IMR-90 (cell line): Measurements from ENCODE around the gene GABRB2. TPM values are rescaled to one million over a fixed set of nuclear protein-coding genes. Genes with fewer than 3 reads are reported as not detected.

Source experiments
- ATAC-seq: fragments of 200-7000 bp; cut with Tn5 transposase; 2 replicates; pipeline ENCODE4 v1.9.1; 2020; ENCODE audit warnings: low read depth, mild to moderate bottlenecking, moderate library complexity
- BruUV-seq: library from RNA; stranded (reverse); fragments of 400-500 nt; replicated peaks from 2 replicates; lab custom pipeline; 2021; lab: Mats Ljungman, UMichigan
- CTCF ChIA-PET: fragments of 300-600 bp; formaldehyde crosslinking; extraction: SDS; loops from one replicate; lab custom pipeline; 2021; ENCODE audit warnings: antibody characterized with exemption; lab: Yijun Ruan, JAX
- POLR2A ChIA-PET: fragments of 300-600 bp; sonication (Branson Sonifier 250); formaldehyde crosslinking; loops from one replicate; lab custom pipeline; 2022; ENCODE audit warnings: antibody characterized with exemption; ENCODE audit not compliant: unreplicated experiment; lab: Charles Lee
- DNase-seq: peaks from one replicate; pipeline ENCODE4 v3.0.0; 2013
- H2AFZ ChIP-seq: replicated peaks from 2 replicates; pipeline ENCODE3; 2013; ENCODE audit warnings: low read length, mild to moderate bottlenecking; ENCODE audit not compliant: poor library complexity
- H2AK5ac ChIP-seq: 2 replicates; pipeline ENCODE4 v1.6.1; 2013; ENCODE audit warnings: low read depth, low read length, inconsistent platforms
- H2AK9ac ChIP-seq: replicated peaks from 2 replicates; pipeline ENCODE3; 2013; ENCODE audit warnings: mild to moderate bottlenecking, low read depth, low read length, moderate library complexity; ENCODE audit not compliant: poor library complexity
- H2BK120ac ChIP-seq: 2 replicates; pipeline ENCODE4 v1.6.1; 2013; ENCODE audit warnings: low read depth, low read length, inconsistent platforms
- H2BK15ac ChIP-seq: 3 replicates; pipeline ENCODE4 v1.6.1; 2013; ENCODE audit warnings: low read depth, low read length, inconsistent platforms
- H2BK20ac ChIP-seq: 2 replicates; pipeline ENCODE4 v1.6.1; 2013; ENCODE audit warnings: low read depth, mild to moderate bottlenecking, inconsistent platforms, low read length, moderate library complexity
- H2BK5ac ChIP-seq: 2 replicates; pipeline ENCODE4 v1.6.1; 2013; ENCODE audit warnings: mild to moderate bottlenecking, low read depth, low read length, inconsistent platforms; ENCODE audit not compliant: poor library complexity, severe bottlenecking
- H3K14ac ChIP-seq: replicated peaks from 2 replicates; pipeline ENCODE4 v1.6.1; 2013; ENCODE audit warnings: low read depth, low read length, inconsistent platforms
- H3K18ac ChIP-seq: 2 replicates; pipeline ENCODE4 v1.6.1; 2013; ENCODE audit warnings: low read depth, low read length, control low read depth
- H3K23ac ChIP-seq: 2 replicates; pipeline ENCODE4 v1.6.1; 2013; ENCODE audit warnings: low read depth, low read length, inconsistent platforms
- H3K27ac ChIP-seq: 2 replicates; pipeline ENCODE4 v1.5.1; 2013; ENCODE audit warnings: mild to moderate bottlenecking, control low read depth, low read length; ENCODE audit not compliant: insufficient read depth
- H3K27me3 ChIP-seq: 2 replicates; pipeline ENCODE4 v1.6.1; 2013; ENCODE audit warnings: low read length; ENCODE audit not compliant: control insufficient read depth, insufficient read depth
- H3K36me3 ChIP-seq: 2 replicates; pipeline ENCODE4 v1.6.1; 2013; ENCODE audit warnings: low read length, mixed read lengths; ENCODE audit not compliant: control insufficient read depth, insufficient read depth
- H3K4ac ChIP-seq: 2 replicates; pipeline ENCODE4 v1.6.1; 2013; ENCODE audit warnings: low read depth, low read length, inconsistent platforms
- H3K4me1 ChIP-seq: 2 replicates; pipeline ENCODE4 v1.6.1; 2013; ENCODE audit warnings: low read length, mixed read lengths; ENCODE audit not compliant: control insufficient read depth, insufficient read depth
- H3K4me2 ChIP-seq: 2 replicates; pipeline ENCODE4 v1.6.1; 2013; ENCODE audit warnings: low read depth, mild to moderate bottlenecking, control low read depth, low read length, moderate library complexity
- H3K4me3 ChIP-seq: 2 replicates; pipeline ENCODE4 v1.5.1; 2013; ENCODE audit warnings: low read depth, mild to moderate bottlenecking, control low read depth, low read length, moderate library complexity; ENCODE audit not compliant: insufficient read depth
- H3K56ac ChIP-seq: 2 replicates; pipeline ENCODE4 v1.6.1; 2013; ENCODE audit warnings: low read length, inconsistent platforms; ENCODE audit not compliant: insufficient read depth; ENCODE audit errors: extremely low read depth
- H3K79me1 ChIP-seq, 2 experiments: 2 replicates each; pipeline ENCODE4 v1.6.1; 2013; ENCODE audit warnings: low read length in 2 of 2, inconsistent platforms in 1 of 2, low read depth in 1 of 2
- H3K9ac ChIP-seq: 2 replicates; pipeline ENCODE4 v1.6.1; 2013; ENCODE audit warnings: low read depth, low read length, control low read depth
- H3K9me1 ChIP-seq: 2 replicates; pipeline ENCODE4 v1.6.1; 2013; ENCODE audit warnings: low read length, inconsistent platforms; ENCODE audit not compliant: insufficient read depth
- H3K9me3 ChIP-seq: 2 replicates; pipeline ENCODE4 v1.6.1; 2013; ENCODE audit warnings: low read length; ENCODE audit not compliant: control insufficient read depth, insufficient read depth
- H4K20me1 ChIP-seq: 2 replicates; pipeline ENCODE4 v1.6.1; 2013; ENCODE audit warnings: low read length, inconsistent platforms; ENCODE audit not compliant: insufficient read depth
- H4K5ac ChIP-seq: 2 replicates; pipeline ENCODE4 v1.6.1; 2013; ENCODE audit warnings: mild to moderate bottlenecking, low read depth, low read length, control low read depth
- H4K8ac ChIP-seq, 2 experiments: 2 replicates each; pipeline ENCODE4 v1.6.1; 2013; ENCODE audit warnings: low read depth in 2 of 2, low read length in 2 of 2, control low read depth in 1 of 2, inconsistent platforms in 1 of 2
- H4K91ac ChIP-seq: 2 replicates; pipeline ENCODE4 v1.6.1; 2013; ENCODE audit warnings: low read depth, low read length, inconsistent platforms; ENCODE audit not compliant: insufficient read depth
- BHLHE40 ChIP-seq: fragments of 150-350 bp; IDR thresholded peaks from 2 replicates; pipeline ENCODE4 v1.6.1; 2016; ENCODE audit warnings: mild to moderate bottlenecking, low read depth, low read length
- CEBPB ChIP-seq: IDR thresholded peaks from 2 replicates; pipeline ENCODE4 v1.6.1; 2012; ENCODE audit warnings: low read depth, low read length, improper control_type of control experiment
- CHD1 ChIP-seq: IDR thresholded peaks from 2 replicates; pipeline ENCODE4 v1.6.1; 2012; ENCODE audit warnings: low read depth, low read length, improper control_type of control experiment
- CTCF ChIP-seq: conservative IDR thresholded peaks from 2 replicates; pipeline ENCODE4 v1.5.1; 2012; ENCODE audit warnings: mild to moderate bottlenecking, low read depth, low read length, improper control_type of control experiment
- FOS ChIP-seq: fragments of 150-350 bp; IDR thresholded peaks from 2 replicates; pipeline ENCODE4 v1.6.1; 2016; ENCODE audit warnings: low read depth, low read length
- MAFK ChIP-seq: IDR thresholded peaks from 2 replicates; pipeline ENCODE4 v1.6.1; 2012; ENCODE audit warnings: low read depth, low read length, improper control_type of control experiment
- MAZ ChIP-seq: IDR thresholded peaks from 2 replicates; pipeline ENCODE4 v1.6.1; 2012; ENCODE audit warnings: low read depth, mild to moderate bottlenecking, low read length, improper control_type of control experiment, moderate library complexity, borderline replicate concordance
- MXI1 ChIP-seq: IDR thresholded peaks from 2 replicates; pipeline ENCODE4 v1.6.1; 2012; ENCODE audit warnings: low read depth, mild to moderate bottlenecking, low read length, moderate library complexity, borderline replicate concordance
- NFE2L2 ChIP-seq: fragments of 150-350 bp; IDR thresholded peaks from 2 replicates; pipeline ENCODE4 v1.6.1; 2016; ENCODE audit warnings: low read depth, mild to moderate bottlenecking, low read length
- POLR2A ChIP-seq: IDR thresholded peaks from 2 replicates; pipeline ENCODE4 v1.6.1; 2012; ENCODE audit warnings: mild to moderate bottlenecking, low read depth, low read length
- RAD21 ChIP-seq: IDR thresholded peaks from 2 replicates; pipeline ENCODE4 v1.6.1; 2012; ENCODE audit warnings: low read length, improper control_type of control experiment
- RCOR1 ChIP-seq: IDR thresholded peaks from 2 replicates; pipeline ENCODE4 v1.6.1; 2012; ENCODE audit warnings: mild to moderate bottlenecking, low read length, improper control_type of control experiment; ENCODE audit not compliant: insufficient replicate concordance
- RFX5 ChIP-seq: IDR thresholded peaks from 2 replicates; pipeline ENCODE4 v1.8.0; 2012; ENCODE audit warnings: low read depth, mild to moderate bottlenecking, low read length, moderate library complexity
- SMC3 ChIP-seq: fragments of 150-350 bp; IDR thresholded peaks from 2 replicates; pipeline ENCODE4 v1.6.1; 2016; ENCODE audit warnings: low read depth, mild to moderate bottlenecking, antibody characterized with exemption, low read length, moderate library complexity
- USF2 ChIP-seq: fragments of 150-350 bp; IDR thresholded peaks from 2 replicates; pipeline ENCODE4 v1.6.1; 2017; ENCODE audit warnings: mild to moderate bottlenecking, antibody characterized with exemption, low read length, low read depth
- WGBS, 2 experiments: methylation state at CpG; one replicate each; pipeline versions ENCODE4 v1.1.5 to v1.1.7; 2013; ENCODE audit warnings: missing lambda C conversion rate in 2 of 2; ENCODE audit not compliant: insufficient read length in 1 of 2; ENCODE audit errors: extremely low coverage in 2 of 2; 5-methylcytosine and 5-hydroxymethylcytosine counted together
- dilution Hi-C: fragments of 300-500 bp; cut with HindIII; formaldehyde crosslinking; loops from one replicate; pipeline ENCODE4 v1.14.3; 2018; ENCODE audit warnings: low sequenced_read_pairs; ENCODE audit not compliant: unreplicated experiment
- in situ Hi-C: fragments of 300-500 bp; cut with MboI; formaldehyde crosslinking; loops from 3 replicates; pipeline ENCODE4 v1.14.3; 2019; ENCODE audit warnings: low sequenced_read_pairs, inconsistent platforms, mixed read lengths
- intact Hi-C: fragments of 100-400 bp; cut with micrococcal nuclease; formaldehyde crosslinking; loops from 2 replicates; pipeline ENCODE4 v1.10.0; 2022
- polyA plus RNA-seq, 3 experiments: library from polyadenylated mRNA; depleted of rRNA; stranded (reverse); fragments of >200 nt; gene quantifications; 2 replicates each; pipeline ENCODE4 v1.2.3, GENCODE V29; 2012; ENCODE audit warnings: low replicate concordance in 1 of 3
- total RNA-seq: library from RNA; depleted of rRNA; stranded (reverse); fragments of >200 nt; gene quantifications from 2 replicates; pipeline ENCODE4 v1.2.3, GENCODE V29; 2012
- TF ChIP-seq, protein P1 (sequence below): fragments of 150-350 bp; IDR thresholded peaks from 2 replicates; pipeline ENCODE4 v1.6.1; 2016; ENCODE audit warnings: low read depth, mild to moderate bottlenecking, low read length, moderate library complexity, borderline replicate concordance

The GABRB2 gene
- total and polyA plus RNA-seq, 2 of the 4 experiments (the other 2 are of a cell fraction): not detected

DNA sequence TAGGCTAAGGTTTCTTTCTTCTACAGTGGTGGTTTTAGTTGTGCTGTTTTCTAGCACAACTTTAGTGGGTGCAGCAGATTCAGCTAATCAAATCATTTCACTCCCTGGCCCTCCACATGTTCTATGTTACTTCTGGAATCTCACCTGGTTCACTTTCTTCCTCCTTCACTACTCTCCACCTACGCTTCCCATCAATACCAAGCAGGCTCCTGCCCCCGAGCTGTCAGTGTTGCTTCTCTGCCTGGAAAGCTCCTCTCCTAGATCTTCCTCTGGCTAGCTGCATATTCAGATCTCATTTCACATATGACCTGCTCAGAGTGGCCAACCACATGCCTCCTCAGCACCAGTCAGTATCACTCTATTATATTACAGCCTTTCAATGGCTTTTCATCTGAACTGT lies 19.6 kb upstream of the GABRB2 start:
- Histone ChIP-seq H4K8ac (no peak overlapping the region), H2AK5ac (no peak overlapping the region), H4K91ac (no peak overlapping the region), H3K36me3 (no peaks in the 10 kb centered on the region), H2AK9ac (no peak overlapping the region), H4K20me1 (no peaks in the 10 kb centered on the region), H2BK120ac (no peak overlapping the region), H3K4me2 (no peak overlapping the region), H3K14ac (no peak overlapping the region), H2BK20ac (no peak overlapping the region), H2AFZ (no peak overlapping the region), H3K27ac (no peak overlapping the region), H3K9me3 (peaks cover 5% of the 10 kb centered on the region; the same call in 1 of the 2 replicates), H3K27me3 (no peaks in the 10 kb centered on the region), H3K18ac (no peak overlapping the region), H3K4me3 (no peak overlapping the region), H3K23ac (no peak overlapping the region), H2BK5ac (no peak overlapping the region), H3K9ac (no peak overlapping the region), H2BK15ac (no peak overlapping the region), H3K79me1 (no peaks in the 10 kb centered on the region), H3K4me1 (no peaks in the 10 kb centered on the region), H3K9me1 (no peaks in the 10 kb centered on the region), H3K56ac (no peak overlapping the region), H3K4ac (no peak overlapping the region), H4K5ac (no peak overlapping the region)
- ChIA-PET CTCF (no interaction called here), POLR2A (no interaction called here)
- no TSS peak for BruUV-seq
- no peak for TF ChIP-seq SMC3
- TF ChIP-seq CTCF: no peak
- TF ChIP-seq MAZ: no peak
- no peak for TF ChIP-seq USF2
- no peak for TF ChIP-seq CEBPB
- TF ChIP-seq RAD21: no peak
- no peak for TF ChIP-seq CHD1
- no peak for TF ChIP-seq NFE2L2
- TF ChIP-seq MXI1: no peak
- no peak for TF ChIP-seq RCOR1
- TF ChIP-seq POLR2A: no peak
- no peak for TF ChIP-seq FOS
- TF ChIP-seq BHLHE40: no peak
- no peak for TF ChIP-seq MAFK
- TF ChIP-seq, protein P1, sequence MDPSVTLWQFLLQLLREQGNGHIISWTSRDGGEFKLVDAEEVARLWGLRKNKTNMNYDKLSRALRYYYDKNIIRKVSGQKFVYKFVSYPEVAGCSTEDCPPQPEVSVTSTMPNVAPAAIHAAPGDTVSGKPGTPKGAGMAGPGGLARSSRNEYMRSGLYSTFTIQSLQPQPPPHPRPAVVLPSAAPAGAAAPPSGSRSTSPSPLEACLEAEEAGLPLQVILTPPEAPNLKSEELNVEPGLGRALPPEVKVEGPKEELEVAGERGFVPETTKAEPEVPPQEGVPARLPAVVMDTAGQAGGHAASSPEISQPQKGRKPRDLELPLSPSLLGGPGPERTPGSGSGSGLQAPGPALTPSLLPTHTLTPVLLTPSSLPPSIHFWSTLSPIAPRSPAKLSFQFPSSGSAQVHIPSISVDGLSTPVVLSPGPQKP: no peak
- no peak for TF ChIP-seq RFX5
- no peak for ATAC-seq
- WGBS, 2 experiments: 39% methylated on average over 2 of the region's 2 CpGs; no CpG with 5 or more reads in 1 of the 2 experiments
- dilution Hi-C loops (no loop called here), intact Hi-C loops (no loop called here), in situ Hi-C loops (no loop called here)
- DNase-seq: no peak
